ELF-1 (cell line): ENCODE results near the gene SLAMF7.
"Not testable (repeated sequence)": the region's sequence is repeated elsewhere in the genome, so short reads cannot be mapped to it uniquely, and the experiment has no call there.

Experiments used
- DNase-seq: peaks from one replicate; pipeline ENCODE4 v3.0.0-alpha.2; 2016; ENCODE audit warnings: low read depth, low spot score

SLAMF7 gene, protein sequence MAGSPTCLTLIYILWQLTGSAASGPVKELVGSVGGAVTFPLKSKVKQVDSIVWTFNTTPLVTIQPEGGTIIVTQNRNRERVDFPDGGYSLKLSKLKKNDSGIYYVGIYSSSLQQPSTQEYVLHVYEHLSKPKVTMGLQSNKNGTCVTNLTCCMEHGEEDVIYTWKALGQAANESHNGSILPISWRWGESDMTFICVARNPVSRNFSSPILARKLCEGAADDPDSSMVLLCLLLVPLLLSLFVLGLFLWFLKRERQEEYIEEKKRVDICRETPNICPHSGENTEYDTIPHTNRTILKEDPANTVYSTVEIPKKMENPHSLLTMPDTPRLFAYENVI

GRCh38 chr1:160739098-160739511, at the start of gene SLAMF7:
Gene SLAMF7 (plus strand): TSS chr1:160739247. CDS start chr1:160739302, 55 bp downstream.
- DNase-seq: no peak

DNA sequence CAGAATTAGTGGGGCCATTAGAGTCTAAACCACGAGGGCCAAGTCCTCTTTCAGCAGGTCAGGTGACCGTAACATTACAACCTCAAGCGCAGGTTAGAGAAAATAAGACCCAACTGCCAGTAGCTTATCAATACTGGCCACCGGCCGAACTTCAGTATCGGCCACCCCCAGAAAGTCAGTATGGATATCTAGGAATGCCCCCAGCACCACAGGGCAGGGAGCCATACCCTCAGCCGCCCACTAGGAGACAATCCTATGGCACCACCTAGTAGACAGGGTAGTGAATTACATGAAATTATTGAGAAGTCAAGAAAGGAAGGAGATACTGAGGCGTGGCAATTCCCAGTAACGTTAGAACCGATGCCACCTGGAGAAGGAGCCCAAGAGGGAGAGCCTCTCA, 46.7 kb upstream of the SLAMF7 start:
- DNase-seq: not testable (repeated sequence)

DNA sequence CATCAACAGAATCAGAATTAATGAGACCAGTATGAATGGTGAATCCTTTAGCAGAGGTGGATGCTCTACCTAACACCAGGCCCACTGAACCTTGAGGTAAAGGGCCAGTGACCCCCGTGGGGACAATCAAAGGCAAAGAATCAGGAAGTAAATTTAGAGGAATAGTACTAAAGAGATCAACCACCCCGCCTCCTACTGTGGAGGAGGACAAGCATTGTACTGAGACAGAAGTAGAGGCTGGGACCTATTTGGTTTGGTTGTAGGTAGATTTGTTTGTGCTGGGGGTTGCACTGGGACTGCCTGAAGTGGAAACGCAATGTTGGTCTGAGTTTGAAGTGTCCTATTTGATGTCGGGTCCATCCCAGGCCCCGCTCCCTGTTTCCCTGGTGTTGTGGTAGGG, 36.9 kb upstream of the SLAMF7 start:
- DNase-seq: no peak

- DNase-seq: no peak
Observed at GRCh38 chr1:160704250-160704649, 34.8 kb upstream of the SLAMF7 start.

DNA sequence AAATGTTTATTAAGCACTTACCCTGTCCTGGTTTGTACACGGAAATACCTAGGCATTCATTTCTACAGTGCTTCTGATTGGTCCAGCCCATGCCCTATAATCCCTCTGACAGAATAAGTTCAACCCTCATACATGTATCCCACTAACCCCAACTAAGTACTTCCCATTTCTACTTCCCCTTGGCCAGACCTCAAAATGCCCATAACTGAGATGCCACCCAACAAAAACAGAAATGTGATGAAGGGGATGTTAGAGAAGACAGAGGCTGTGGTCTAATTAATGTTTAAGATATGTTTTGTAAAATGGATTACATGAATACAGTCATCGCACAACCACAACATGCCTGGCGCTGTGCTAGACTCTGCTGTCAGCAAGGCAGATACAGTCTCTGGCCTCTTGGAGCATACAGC, 33.8 kb upstream of the SLAMF7 start:
- DNase-seq: not testable (repeated sequence)

DNA sequence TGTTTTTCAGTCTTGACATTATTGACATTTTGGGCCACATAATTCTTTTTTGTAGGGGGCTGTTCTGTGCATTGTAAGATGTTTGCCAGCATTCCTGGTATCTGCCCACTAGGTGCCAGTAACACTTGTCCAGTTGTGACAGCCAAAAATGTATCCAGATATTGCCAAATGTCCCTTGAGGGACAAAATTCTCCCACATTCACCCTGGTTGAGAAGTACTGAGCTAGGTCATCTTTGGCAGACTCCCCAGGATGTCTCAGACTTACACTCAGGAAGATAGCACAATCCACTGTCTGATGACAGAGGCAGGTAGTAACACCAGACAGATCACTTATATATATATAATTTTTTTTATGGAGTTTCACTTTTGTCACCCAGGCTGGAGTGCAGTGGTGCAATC, 33.3 kb upstream of the SLAMF7 start:
- no peak for DNase-seq

DNA sequence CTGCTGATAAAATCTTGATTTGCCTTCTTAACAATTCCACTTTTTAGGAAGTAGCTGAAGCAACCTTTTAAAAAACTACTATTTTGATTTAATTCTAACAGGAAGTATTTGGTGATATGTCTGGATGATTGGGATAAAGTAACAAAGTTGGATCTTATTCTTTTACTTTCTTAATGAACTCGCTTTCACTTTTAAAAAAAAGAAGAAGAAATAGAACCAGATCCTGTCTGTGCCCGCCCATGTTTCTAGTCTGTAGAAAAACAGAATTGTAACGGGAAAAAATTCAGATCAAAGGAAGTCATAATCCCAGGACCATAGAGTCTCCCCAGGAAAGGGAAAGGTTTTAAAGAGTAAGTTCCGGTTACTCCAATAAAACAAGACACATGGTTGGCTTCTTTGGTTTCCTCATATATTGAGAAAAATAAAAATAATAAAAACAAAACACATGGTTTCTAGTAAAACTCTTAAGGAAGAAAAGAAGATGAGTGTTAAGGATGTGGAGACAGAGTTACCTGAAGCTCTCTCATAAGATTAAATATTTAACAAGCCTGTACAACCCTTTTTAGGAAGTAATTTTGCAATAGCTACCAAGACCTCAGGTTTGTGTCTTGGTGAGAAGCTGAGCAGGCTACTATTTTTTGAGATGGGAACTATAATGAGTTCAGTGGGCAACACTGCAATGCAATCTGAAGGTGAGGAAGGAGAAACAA, 32.4 kb upstream of the SLAMF7 start:
- DNase-seq: no peak

DNA sequence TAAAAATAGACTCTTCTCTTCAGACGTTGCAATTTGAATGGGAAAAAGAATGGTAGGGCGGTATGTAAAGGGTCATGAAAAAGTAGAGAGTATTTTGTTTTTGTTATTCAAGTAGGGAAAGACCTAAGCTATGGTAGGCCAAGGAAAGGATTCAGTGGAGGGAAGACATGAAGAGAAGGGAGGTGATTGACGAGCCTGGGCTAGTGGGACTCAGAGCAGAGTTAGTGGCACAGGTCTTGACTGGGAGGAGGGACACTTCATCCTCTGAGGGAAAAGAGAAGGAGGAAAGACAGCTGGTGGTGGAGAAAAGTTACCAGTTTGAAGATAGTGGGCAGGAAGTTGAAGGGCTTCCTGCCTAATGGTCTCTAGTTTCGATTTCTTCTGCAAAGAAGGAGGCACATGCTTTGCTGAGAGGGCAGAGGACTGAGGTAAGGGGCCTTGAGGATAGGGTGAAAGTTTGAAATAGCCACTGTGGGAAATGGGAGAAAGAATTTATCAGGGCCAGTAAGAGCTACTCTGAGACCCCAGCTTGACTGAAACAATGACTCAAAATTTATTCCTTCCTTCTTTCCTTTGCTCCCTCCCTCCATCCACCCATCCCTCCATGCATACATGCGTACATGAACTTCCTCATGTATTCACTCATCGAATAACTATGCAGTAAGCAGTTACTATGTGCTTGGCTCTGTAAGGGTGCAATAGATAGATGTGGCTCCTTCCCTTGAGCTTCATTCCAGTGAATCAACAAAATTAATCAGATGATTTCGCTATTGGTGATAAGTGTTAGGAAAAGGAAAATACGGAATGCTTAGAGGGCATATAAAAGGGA, 31.6 kb upstream of the SLAMF7 start:
- DNase-seq: no peak

GRCh38 chr1:160708118-160708517, 30.9 kb upstream of the SLAMF7 start:
- DNase-seq: no peak

DNA sequence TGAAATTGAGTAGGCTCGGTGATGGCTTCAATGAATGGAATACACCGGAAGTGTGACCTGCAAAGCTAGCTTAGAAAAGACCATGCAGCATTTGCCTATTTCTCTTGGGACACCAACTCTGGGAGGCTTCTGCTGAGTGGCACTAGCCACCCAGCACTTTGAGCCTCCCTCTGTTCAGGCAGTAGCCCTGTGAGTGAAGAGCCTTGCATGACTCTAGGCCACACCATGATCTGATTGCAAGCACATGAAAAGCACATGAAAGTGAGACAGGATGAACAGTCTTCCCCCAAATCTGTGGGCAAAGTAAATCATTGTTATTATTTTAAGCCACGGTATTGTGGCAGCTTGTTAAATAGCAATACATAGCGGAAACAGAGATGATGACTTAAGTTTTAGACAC, 30.2 kb upstream of the SLAMF7 start:
- DNase-seq: no peak

DNA sequence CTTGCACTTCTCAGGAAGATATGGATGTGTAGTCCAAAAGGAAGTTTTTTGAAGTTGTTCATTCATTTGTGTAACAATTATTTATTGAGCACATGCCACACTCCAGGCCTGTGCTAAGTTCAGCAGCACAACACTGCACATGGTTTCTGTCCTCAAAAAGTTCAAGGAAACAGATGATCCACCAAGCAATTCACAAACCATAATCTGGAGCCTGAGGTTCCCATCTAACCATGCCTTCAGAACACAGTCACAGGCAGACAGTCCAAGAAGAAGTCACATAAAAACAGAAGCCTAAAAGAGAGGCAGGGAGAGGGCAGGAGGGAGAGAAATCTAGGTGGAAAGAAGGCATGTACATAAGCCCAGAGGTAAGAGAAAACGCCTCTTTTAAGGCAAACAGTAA, 29.3 kb upstream of the SLAMF7 start:
- no peak for DNase-seq

GRCh38 chr1:160710517-160711252, 28.4 kb upstream of the SLAMF7 start:
- DNase-seq: no peak

DNA sequence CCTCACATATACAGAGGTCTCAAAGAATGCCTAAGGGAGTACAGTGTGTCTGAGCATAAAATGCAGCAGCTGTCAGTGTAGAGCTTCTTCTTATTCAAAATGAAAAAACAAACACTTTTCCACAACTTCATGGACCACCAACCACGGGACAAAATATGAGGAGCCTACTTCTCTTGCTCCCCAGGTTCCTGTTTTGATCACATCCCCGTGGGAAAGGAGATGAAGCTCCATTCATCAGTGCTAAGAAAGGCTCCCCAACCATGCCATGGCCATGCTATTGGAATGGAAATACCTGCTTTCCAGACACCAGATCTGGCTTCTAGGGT, 27.8 kb upstream of the SLAMF7 start:
- DNase-seq: no peak

- no peak for DNase-seq
Observed at GRCh38 chr1:160711602-160712311, 27.3 kb upstream of the SLAMF7 start, which contains the start of gene CD48. Gene CD48 (minus strand): TSS chr1:160711822. CDS start chr1:160711763, 59 bp downstream.

DNA sequence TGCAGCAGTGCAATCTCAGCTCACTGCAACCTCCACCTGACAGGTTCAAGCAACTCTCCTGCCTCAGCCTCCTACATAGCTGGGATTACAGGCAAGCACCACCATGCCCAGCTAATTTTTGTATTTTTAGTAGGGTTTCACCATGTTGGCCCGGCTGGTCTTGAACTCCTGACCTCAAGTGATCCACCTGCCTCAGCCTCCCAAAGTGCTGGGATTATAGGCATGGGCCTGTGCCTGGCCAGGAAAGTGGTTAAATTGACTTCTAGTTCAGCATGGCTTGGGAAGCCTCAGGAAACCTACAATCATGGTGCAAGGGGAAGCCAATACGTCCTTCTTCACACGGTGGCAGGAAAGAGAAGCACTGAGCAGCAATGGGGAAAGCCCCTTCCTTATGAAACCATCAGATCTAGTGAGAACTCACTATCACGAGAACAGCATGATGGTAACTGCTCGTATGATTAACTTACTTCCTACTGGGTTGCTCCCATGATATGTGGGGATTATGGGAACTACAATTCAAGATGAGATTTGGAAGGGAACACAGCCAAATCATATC, 26.4 kb upstream of the SLAMF7 start:
- not testable (repeated sequence) for DNase-seq

DNA sequence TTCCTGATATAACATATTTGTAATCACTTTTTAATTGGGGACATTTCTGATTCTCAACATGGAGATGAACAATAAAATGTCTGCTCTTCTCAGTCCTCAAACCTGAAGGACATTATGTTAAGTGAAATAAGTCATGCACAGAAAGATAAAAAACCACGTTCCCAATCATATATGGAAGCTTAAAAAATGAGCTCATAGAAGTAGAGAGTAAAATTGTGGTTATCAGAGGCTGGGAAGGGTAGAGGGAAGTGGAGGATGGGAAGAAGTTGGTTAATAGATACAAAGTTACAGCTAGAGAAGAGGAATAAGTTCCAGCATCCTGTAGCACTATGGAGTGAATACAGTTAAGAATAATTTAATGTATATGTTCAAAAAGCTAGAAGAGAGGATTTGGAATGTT, 25.9 kb upstream of the SLAMF7 start:
- no peak for DNase-seq

GRCh38 chr1:160714034-160714648, 24.9 kb upstream of the SLAMF7 start:
- not testable (repeated sequence) for DNase-seq

- DNase-seq: no peak
Observed at GRCh38 chr1:160716013-160716412, 23.0 kb upstream of the SLAMF7 start.

- no peak for DNase-seq
Observed at GRCh38 chr1:160717306-160717705, 21.7 kb upstream of the SLAMF7 start.

- no peak for DNase-seq
Observed at GRCh38 chr1:160718210-160718609, 20.8 kb upstream of the SLAMF7 start.
